HG03565 (cell line): ENCODE measurements around the gene IL17D.

Experiments used
- ATAC-seq: cut with Tn5 transposase; IDR thresholded peaks from one replicate; pipeline ENCODE4 v1.9.1; 2021; ENCODE audit warnings: mild to moderate bottlenecking, moderate library complexity; ENCODE audit not compliant: unreplicated experiment

IL17D gene

GRCh38 chr13:20689291-20689690, 14.2 kb upstream of the IL17D start:
- ATAC-seq = no peak

DNA sequence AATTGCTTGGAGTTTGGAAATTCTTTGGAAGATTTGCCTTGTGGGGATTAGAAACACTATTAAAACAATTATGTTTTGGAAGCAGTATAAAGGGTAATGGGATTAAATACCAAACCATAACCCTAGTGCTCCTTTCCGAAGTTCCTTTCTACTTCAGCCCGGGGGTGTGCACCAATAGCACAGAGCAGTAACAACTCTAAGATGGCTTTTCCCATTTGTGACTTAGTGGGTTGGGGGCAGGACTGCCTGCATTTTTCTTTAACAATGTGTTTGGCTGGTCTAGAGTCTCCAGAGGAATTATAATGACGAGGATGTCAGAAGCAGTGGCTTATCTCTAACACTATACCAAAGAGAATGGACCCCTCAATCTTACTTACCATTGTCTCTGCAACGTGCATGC, 11.9 kb upstream of the IL17D start:
- no peak for ATAC-seq

DNA sequence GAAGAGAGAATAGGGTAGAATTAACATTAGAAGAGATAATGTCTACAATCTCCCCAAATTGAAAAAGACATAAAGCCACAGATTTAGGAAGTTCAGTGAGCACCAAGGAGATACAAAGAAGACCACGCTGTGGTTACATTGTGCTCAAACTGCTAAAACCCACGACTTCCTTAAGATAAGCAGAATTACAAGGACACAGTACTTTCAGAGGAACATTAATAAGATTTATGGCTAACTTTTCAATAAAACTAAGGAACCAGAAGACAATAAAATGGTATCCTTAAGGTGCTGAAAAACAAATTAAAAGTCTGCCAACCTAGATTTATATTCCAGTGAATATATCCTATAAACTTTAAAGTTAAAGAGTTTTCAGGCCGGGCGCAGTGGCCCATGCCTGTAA, 7.4 kb upstream of the IL17D start:
- ATAC-seq = no peak

- no peak for ATAC-seq
Observed at GRCh38 chr13:20699715-20700114, 3.8 kb upstream of the IL17D start.

DNA sequence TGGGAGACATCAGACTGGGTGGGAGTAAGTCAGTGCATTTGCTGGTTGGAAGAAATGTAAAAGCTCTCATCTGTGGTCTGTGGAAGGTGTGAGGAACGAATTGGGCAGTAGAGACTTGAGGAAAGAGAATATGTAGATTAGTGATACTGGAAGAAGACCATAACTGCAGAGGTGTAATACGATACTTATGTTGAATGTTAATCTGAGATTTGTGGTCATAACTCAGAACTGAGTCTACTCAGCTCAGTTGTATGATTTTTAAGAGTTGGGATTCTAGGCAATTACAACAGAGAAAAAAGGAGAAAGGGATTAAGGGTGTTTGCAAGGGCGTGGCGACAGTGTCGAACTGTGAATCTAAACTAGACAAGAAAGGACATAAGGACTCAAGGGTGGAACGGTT, 3.2 kb upstream of the IL17D start:
- no peak for ATAC-seq

DNA sequence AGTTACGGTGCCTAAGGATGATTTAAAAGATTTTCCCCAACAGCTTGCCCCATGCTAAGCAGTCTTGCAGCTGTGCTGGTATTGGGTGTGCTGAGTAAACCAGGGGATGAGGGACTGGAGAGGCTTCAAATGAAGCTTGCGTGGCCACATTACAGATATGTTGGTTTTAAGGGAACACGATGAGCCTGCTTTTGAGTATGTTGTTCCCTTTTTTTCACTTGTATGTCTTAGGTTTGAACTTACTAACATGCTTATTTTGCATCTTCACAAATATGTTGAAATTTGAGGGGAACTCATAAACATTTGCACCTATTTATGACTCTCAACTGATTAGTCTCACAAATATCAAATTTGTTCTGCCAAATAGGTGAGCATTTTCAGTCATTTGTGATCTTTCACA, 2.0 kb upstream of the IL17D start:
- ATAC-seq = no peak

DNA sequence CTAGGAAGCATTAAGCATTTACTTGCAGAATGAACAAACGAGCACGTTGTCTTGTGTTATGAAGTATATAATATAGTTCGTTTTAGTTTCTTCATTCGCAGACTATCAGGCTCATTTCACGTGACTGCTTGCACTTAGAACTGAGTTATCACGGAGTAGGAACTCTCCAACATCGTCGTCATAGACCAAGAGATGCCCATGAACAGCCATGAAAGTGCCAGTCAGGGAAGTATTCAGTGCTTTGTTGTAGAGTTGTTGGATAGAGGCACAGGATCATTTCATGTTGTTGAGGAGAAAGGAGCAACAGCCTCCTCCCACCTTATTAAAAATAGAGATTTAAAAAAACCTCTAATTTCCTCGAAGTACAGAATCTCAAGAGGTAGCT, 977 bp upstream of the IL17D start:
- ATAC-seq = no peak

- ATAC-seq = peak; percentile 92
Observed at GRCh38 chr13:20703780-20704458, 420 bp downstream of the IL17D start.

GRCh38 chr13:20704459-20705069, 1.1 kb downstream of the IL17D start:
- ATAC-seq = no peak

GRCh38 chr13:20706661-20707060, 3.2 kb downstream of the IL17D start:
- no peak for ATAC-seq

GRCh38 chr13:20708216-20708615, 4.7 kb downstream of the IL17D start:
- ATAC-seq = no peak

DNA sequence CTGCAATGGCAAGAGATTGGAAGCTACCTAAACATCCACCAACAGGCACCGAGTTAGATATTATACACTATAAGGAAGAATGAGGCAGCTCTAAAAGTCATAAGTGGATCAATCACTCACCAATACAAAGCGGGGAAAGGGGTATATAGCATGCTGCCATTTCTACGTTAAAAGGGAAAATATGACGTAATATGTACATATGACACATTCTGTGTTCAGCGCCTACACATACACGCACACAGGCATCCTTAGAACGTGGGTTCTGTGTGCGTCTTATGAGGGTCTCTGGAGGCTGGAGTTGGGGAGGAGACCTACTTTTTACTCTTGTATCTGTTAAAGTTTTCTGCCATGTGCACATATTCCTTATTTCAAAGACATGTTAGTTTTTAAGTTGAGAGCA, 5.9 kb downstream of the IL17D start:
- no peak for ATAC-seq

- ATAC-seq = no peak
Observed at GRCh38 chr13:20709782-20710181, 6.3 kb downstream of the IL17D start.

DNA sequence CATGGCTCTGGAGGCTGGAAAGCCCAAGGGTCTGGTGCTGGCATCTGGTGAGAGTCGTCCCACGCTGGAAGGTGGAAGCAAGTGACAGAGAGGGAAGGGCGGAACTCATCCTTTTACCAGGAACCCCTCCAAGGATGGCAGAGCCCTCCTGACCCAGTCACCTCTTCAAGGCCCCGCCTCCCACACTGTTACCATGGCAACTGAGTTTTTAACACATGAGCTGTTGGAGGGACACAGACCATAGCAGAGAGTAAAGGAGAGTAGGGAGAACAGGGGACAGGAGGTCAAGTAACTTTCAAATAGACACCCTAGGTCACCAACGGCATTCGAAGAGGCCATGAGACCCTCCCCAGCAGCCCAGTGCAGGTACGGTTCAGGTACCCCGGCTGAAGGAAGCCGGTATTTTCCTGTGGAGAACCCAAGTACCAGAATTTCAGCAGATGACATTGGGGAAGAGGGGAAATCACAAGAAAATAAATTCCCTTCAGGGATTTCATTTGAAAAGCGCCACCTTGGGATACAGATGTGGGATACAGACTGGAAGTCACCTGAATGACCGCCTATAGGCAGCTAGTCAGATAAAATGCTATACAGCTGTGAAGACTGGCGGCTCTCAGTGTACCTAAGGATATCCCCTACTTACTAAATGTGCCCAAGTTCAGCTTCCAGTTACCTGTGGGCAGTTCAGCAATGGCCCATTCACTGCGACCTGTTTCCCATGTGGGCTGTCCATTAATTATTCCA, 8.0 kb downstream of the IL17D start:
- ATAC-seq = no peak

- no peak for ATAC-seq
Observed at GRCh38 chr13:20713014-20713376, 9.5 kb downstream of the IL17D start.

- ATAC-seq = no peak
Observed at GRCh38 chr13:20713751-20714150, 10.3 kb downstream of the IL17D start.

DNA sequence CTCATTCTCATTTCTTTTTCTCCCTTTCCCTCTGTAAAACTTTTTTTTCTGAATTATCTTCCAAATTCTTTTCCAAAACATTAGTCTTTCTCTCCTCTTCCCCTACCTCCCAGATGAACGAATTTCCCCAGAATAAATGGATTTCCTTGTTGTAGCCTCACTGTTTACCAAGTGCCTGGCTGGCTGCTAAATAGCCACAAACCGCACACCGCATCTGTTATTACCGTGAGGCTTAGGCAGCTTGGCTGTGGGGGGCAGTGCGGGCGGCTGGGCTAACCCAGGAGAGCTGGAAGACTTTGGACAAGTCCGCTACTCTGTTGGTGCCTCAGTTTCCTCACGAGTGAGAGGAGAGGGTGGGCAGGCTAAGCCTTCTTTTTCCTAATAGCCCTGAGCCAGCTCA, 10.7 kb downstream of the IL17D start:
- ATAC-seq = no peak

- no peak for ATAC-seq
Observed at GRCh38 chr13:20714563-20715329, 11.2 kb downstream of the IL17D start.

DNA sequence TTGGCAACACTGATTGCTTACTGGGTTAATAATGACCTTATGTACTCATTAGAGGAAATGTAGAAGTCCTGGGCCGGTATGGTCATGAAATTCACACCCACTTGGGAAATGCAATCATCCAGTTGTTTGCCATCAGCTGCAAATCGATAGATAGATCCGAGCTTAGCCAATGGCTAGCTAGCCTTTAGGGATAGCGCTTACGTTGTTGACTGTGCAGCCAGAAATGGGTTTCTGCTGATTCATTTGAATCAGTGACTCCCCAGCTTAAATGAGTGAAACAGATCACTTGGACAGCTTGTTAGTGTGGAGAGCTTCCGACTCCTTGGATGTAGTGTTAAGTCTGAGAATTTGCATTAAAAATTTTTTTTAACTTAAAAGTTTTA, 11.8 kb downstream of the IL17D start:
- ATAC-seq = no peak

- ATAC-seq = no peak
Observed at GRCh38 chr13:20716951-20717350, 13.5 kb downstream of the IL17D start.
